Activated T-helper 17 cell treated with anti-CD3 and anti-CD28 coated beads, Interleukin-2, amount 50 U/mL, for 72 hours (primary cell): ENCODE data around the gene STAB1. TPM values are rescaled to one million over a fixed set of nuclear protein-coding genes. Genes with fewer than 3 reads are reported as not detected.
A peak's percentile ranks its signal among the peaks of the same experiment; 100 is the strongest.

Experiments used
- ATAC-seq: fragments of 150-1000 bp; cut with Tn5 transposase; replicated peaks from 2 replicates; pipeline ENCODE4 v1.10.0; 2021; ENCODE audit warnings: mild to moderate bottlenecking, moderate library complexity
- H3K27ac Mint-ChIP-seq: one replicate; pipeline ENCODE4 v1.8.0; 2022; ENCODE audit warnings: mixed read lengths
- H3K27me3 Mint-ChIP-seq: one replicate; pipeline ENCODE4 v1.8.0; 2022; ENCODE audit warnings: mixed read lengths
- H3K36me3 Mint-ChIP-seq: one replicate; pipeline ENCODE4 v1.8.0; 2022; ENCODE audit warnings: low read depth, mild to moderate bottlenecking, mixed read lengths
- H3K4me1 Mint-ChIP-seq: one replicate; pipeline ENCODE4 v1.8.0; 2022; ENCODE audit warnings: mixed read lengths
- H3K4me3 Mint-ChIP-seq: one replicate; pipeline ENCODE4 v1.8.0; 2022; ENCODE audit warnings: mild to moderate bottlenecking, mixed read lengths
- H3K9me3 Mint-ChIP-seq: one replicate; pipeline ENCODE4 v1.8.0; 2022; ENCODE audit warnings: mixed read lengths
- total RNA-seq, 2 donors: library from RNA; stranded (reverse); gene quantifications; one replicate each; pipeline ENCODE4 v1.2.3, GENCODE V29; 2022

Gene STAB1
- total RNA-seq, 2 donors from 2014 or later = 0.19 to 0.26 TPM

- H3K4me3 Mint-ChIP-seq = no peak overlapping the region
- no peaks in the 10 kb centered on the region for H3K27me3 Mint-ChIP-seq
- no peaks in the 10 kb centered on the region for H3K36me3 Mint-ChIP-seq
- no peaks in the 10 kb centered on the region for H3K9me3 Mint-ChIP-seq
- H3K27ac Mint-ChIP-seq = no peak overlapping the region
- H3K4me1 Mint-ChIP-seq = no peaks in the 10 kb centered on the region
- ATAC-seq = no peak
Observed at GRCh38 chr3:52527732-52528585, 32.8 kb downstream of the STAB1 start.

- H3K4me3 Mint-ChIP-seq = no peak overlapping the region
- H3K36me3 Mint-ChIP-seq = no peaks in the 10 kb centered on the region
- no peaks in the 10 kb centered on the region for H3K27me3 Mint-ChIP-seq
Observed at GRCh38 chr3:52528586-52529375, 33.6 kb downstream of the STAB1 start.

GRCh38 chr3:52529376-52530333 lies 34.5 kb downstream of the STAB1 start:
- ATAC-seq = no peak
- Mint-ChIP-seq H3K4me3 (no peak overlapping the region), H3K36me3 (no peaks in the 10 kb centered on the region), H3K27ac (no peak overlapping the region), H3K4me1 (no peaks in the 10 kb centered on the region), H3K27me3 (no peaks in the 10 kb centered on the region), H3K9me3 (no peaks in the 10 kb centered on the region)

More at GRCh38 chr3:52528586-52529375, 33.6 kb downstream of the STAB1 start:
- no peaks in the 10 kb centered on the region for H3K9me3 Mint-ChIP-seq
- H3K4me1 Mint-ChIP-seq = no peaks in the 10 kb centered on the region
- no peak overlapping the region for H3K27ac Mint-ChIP-seq
- no peak for ATAC-seq

GRCh38 chr3:52530918-52531826 lies 36.0 kb downstream of the STAB1 start:
- Mint-ChIP-seq H3K36me3 (no peaks in the 10 kb centered on the region), H3K9me3 (no peaks in the 10 kb centered on the region), H3K4me3 (no peak overlapping the region), H3K4me1 (peaks cover 4% of the 10 kb centered on the region), H3K27me3 (no peaks in the 10 kb centered on the region), H3K27ac (no peak overlapping the region)
- no peak for ATAC-seq

- H3K4me1 Mint-ChIP-seq = peaks cover 4% of the 10 kb centered on the region
- ATAC-seq = no peak
- peaks cover 6% of the 10 kb centered on the region for H3K36me3 Mint-ChIP-seq
- peak overlapping the region; percentile 69 for H3K4me3 Mint-ChIP-seq
- no peak overlapping the region for H3K27ac Mint-ChIP-seq
- no peaks in the 10 kb centered on the region for H3K9me3 Mint-ChIP-seq
- H3K27me3 Mint-ChIP-seq = no peaks in the 10 kb centered on the region
Observed at GRCh38 chr3:52531860-52532516, 36.9 kb downstream of the STAB1 start.

DNA sequence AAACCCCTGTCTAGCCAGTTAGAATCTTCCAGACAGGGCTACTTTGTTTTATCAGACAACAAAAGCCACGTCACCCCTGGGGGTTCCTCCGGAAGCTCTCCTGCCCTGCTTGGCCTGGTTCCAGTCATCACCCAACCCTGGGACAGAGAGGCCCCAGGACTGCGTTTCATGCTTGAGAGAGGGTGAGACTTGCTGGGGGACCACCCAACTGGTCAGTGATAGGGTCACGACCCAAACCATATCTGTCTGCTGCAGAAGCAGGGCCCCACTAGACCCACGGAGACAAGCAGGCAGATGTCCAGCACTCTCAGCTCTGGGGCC lies 37.3 kb downstream of the STAB1 start:
- Mint-ChIP-seq H3K4me3 (peak overlapping the region; percentile 69), H3K9me3 (no peaks in the 10 kb centered on the region), H3K27me3 (no peaks in the 10 kb centered on the region), H3K4me1 (peaks cover 7% of the 10 kb centered on the region), H3K27ac (no peak overlapping the region), H3K36me3 (peaks cover 8% of the 10 kb centered on the region)
- ATAC-seq = no peak

- H3K4me1 Mint-ChIP-seq = peaks cover 13% of the 10 kb centered on the region
- no peaks in the 10 kb centered on the region for H3K27me3 Mint-ChIP-seq
- H3K36me3 Mint-ChIP-seq = peaks cover 13% of the 10 kb centered on the region
- no peaks in the 10 kb centered on the region for H3K9me3 Mint-ChIP-seq
- ATAC-seq = no peak
- H3K27ac Mint-ChIP-seq = no peak overlapping the region
- peak overlapping the region; percentile 69 for H3K4me3 Mint-ChIP-seq
Observed at GRCh38 chr3:52532838-52533622, 37.9 kb downstream of the STAB1 start.

DNA sequence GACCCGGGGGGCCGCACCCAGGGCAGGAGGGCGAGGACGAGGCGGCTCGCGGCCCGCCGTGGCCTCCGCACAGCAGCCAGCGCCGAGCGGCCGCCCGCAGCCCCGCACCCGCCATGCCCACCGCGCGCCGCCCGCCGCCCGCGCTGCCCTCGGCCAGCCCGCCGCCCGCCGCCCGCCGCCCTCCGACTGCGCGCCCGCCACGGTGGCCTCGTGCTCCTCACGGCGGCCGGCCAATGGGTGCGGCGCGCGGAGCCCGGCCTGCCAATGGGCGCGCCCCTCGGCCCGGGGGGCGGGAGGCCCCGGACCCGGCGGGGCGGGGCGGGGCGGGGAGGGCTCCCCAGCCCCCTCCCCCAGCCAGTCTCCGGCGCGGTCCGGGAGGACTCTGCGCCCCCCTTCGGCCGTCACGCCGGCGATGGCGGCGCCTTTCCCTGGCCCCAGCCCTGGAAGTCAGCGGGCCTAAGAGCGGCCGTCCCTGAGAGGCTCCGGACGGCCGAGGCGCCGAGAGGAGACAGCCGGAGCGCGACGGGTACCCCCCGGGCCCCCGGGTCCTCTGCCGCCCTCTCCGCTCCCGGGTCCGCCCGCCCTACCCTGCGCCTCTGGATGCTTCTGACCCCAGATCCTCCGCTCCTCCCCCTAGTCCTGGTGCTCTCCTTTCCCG lies 38.6 kb downstream of the STAB1 start, which contains the start of gene NT5DC2:
TSS of gene NT5DC2 (minus strand) at position 235 of the 658 bp plus-strand sequence. CDS start at position 115, 120 bp downstream.
- peaks cover 17% of the 10 kb centered on the region for H3K4me1 Mint-ChIP-seq
- peak within 1 kb of the TSS; percentile 88 for H3K4me3 Mint-ChIP-seq
- peak within 1 kb of the TSS; percentile 85 for H3K27ac Mint-ChIP-seq
- no peaks in the 10 kb centered on the region for H3K27me3 Mint-ChIP-seq
- peaks cover 19% of the 10 kb centered on the region for H3K36me3 Mint-ChIP-seq
- no peaks in the 10 kb centered on the region for H3K9me3 Mint-ChIP-seq
- peak; percentile 39 for ATAC-seq

DNA sequence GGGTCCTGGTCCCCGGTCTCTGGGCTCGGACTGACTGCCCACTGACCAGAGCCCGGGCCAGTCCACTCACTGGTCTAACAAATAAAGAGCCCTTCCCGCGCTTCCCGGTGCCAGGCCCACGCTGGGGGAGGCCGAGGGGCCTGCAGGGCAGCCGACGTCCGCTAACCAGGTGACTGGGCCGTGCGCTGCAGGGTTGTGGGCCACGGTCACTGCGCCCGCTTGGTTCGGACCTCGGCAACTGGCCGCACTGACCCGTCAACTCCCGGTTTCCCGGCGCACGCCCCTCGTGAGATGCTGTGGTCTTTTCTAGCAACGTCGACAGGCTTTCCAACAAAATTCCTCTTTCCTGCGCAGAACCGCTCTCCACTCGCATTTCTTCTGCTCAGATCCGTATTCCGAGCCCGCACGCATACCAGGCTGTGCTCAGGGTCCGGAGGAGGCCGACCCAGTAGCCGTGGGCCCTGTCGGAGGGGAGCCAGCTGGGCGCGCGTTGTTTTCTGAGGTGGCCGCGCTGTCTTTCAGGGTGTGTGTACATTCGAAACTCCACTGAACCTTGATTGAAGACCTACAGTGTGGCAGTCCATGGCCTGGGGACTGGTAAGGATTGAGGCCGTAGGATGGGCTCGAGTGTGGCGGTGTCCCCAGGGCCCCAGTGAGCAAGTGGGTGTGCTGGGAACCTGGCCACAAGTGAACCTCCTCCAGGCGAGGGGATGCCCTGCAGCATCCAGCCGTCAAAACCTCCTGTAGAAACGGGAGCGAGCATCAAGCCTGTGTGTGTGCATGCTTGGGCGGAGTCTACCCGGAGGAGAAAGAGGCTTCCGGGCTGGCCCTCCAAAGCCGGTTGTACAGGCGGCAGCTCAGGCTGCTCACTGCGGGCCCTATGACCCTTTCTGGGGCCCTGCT lies 39.4 kb downstream of the STAB1 start:
- Mint-ChIP-seq H3K27ac (peak overlapping the region; percentile 85), H3K4me3 (peak overlapping the region; percentile 88), H3K9me3 (no peaks in the 10 kb centered on the region), H3K27me3 (no peaks in the 10 kb centered on the region), H3K4me1 (peaks cover 25% of the 10 kb centered on the region), H3K36me3 (peaks cover 27% of the 10 kb centered on the region)
- no peak for ATAC-seq

- Mint-ChIP-seq H3K27ac (peak overlapping the region; percentile 99), H3K4me3 (peak overlapping the region; percentile 88), H3K9me3 (no peaks in the 10 kb centered on the region), H3K36me3 (peaks cover 37% of the 10 kb centered on the region), H3K4me1 (peaks cover 25% of the 10 kb centered on the region), H3K27me3 (no peaks in the 10 kb centered on the region)
- ATAC-seq = no peak
Observed at GRCh38 chr3:52535411-52536111, 40.4 kb downstream of the STAB1 start.

DNA sequence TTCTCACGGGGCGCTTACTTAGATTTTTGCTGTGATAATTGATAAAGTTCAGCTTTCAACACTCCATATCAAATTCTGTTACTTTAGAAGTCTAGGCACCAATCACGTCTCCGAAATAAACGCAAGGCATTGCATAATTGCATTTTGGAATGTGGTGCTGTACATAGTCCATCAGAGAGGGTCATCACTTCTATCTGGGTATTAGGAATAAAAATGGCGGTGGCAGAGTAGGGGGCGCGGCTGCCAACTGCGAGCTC lies 40.9 kb downstream of the STAB1 start:
- Mint-ChIP-seq H3K4me3 (peak overlapping the region; percentile 88), H3K36me3 (peaks cover 42% of the 10 kb centered on the region), H3K9me3 (no peaks in the 10 kb centered on the region), H3K4me1 (peaks cover 26% of the 10 kb centered on the region), H3K27me3 (no peaks in the 10 kb centered on the region), H3K27ac (peak overlapping the region; percentile 99)
- ATAC-seq = no peak
